Epithelial cell of esophagus (primary cell): Measurements from ENCODE around the gene GP1BA.

Experiments used
- DNase-seq: peaks from one replicate; pipeline ENCODE4 v3.0.0; 2010; ENCODE audit warnings: low read depth
- H3K4me3 ChIP-seq: 2 replicates; pipeline ENCODE4 v1.5.1; 2011; ENCODE audit warnings: mild to moderate bottlenecking, low read length, control low read depth
- CTCF ChIP-seq: IDR thresholded peaks from 2 replicates; pipeline ENCODE4 v1.5.1; 2011; ENCODE audit warnings: low read depth, mild to moderate bottlenecking, low read length, control low read depth, inconsistent platforms; ENCODE audit not compliant: insufficient read depth; ENCODE audit errors: missing control alignments

GP1BA gene

GRCh38 chr17:4970273-4970672 is 38.2 kb downstream of the GP1BA start:
- H3K4me3 ChIP-seq, result no peak overlapping the region
- DNase-seq, result no peak
- TF ChIP-seq CTCF, result no peak

DNA sequence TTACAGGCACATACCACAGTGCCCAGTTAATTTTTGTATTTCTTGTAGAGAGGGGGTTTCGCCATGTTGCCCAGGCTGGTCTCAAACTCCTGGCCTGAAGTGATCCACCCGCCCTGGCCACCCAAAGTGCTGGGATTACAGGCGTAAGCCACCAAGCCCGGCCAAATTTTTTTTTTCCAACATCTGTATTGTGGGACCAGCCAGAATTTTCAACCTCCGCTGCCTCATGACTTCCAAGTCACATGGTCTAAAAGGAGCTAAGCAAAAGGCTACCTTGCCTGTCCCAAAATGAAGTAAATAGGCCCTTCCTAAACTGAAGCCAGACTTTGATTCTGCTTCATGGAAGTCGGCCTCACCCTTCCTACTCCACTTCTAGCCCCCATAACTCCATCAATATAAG is 39.7 kb downstream of the GP1BA start:
- no peak overlapping the region for H3K4me3 ChIP-seq
- TF ChIP-seq CTCF, result no peak
- no peak for DNase-seq

DNA sequence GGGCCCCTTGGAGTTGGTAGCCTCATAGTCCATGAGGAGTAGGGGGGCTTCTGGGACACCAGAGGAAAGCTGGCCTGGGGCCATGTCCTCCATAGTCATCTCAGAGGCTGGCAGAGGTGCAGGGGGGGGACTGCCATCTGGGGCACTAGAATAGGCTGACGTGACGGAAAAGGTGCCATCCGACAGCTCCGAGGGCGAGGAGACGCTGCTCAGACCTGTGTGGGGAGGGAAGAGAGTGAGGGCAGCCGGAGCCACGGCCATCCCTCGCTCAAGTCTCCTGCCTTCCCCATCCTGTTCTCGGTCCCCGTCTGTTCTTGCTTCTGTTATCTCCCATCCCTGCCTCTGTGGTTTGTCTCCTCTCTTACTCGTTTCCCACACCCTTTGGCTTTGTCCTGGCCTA is 40.2 kb downstream of the GP1BA start:
- TF ChIP-seq CTCF, result no peak
- H3K4me3 ChIP-seq, result no peak overlapping the region
- no peak for DNase-seq

DNA sequence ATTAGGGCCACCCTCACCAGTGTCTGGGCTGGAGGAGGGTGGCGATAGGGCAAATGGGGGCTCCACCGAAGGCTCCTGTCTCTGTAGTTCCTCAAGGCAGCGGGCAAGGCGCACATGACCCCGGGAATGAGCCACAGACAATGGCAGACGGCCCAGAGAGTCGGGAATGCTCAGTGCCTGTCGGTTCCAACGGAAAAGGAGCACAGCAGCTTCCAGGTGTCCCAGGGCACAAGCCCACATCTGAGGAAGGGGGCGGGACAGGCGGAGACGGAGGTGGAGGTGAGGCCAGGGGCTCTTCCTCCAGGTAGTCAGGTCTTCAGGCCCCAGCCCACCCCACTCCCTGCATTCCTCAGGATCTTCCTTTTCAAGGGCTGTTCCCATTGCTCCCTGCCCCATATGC is 40.7 kb downstream of the GP1BA start:
- DNase-seq, result no peak
- H3K4me3 ChIP-seq, result no peak overlapping the region
- TF ChIP-seq CTCF, result no peak

DNA sequence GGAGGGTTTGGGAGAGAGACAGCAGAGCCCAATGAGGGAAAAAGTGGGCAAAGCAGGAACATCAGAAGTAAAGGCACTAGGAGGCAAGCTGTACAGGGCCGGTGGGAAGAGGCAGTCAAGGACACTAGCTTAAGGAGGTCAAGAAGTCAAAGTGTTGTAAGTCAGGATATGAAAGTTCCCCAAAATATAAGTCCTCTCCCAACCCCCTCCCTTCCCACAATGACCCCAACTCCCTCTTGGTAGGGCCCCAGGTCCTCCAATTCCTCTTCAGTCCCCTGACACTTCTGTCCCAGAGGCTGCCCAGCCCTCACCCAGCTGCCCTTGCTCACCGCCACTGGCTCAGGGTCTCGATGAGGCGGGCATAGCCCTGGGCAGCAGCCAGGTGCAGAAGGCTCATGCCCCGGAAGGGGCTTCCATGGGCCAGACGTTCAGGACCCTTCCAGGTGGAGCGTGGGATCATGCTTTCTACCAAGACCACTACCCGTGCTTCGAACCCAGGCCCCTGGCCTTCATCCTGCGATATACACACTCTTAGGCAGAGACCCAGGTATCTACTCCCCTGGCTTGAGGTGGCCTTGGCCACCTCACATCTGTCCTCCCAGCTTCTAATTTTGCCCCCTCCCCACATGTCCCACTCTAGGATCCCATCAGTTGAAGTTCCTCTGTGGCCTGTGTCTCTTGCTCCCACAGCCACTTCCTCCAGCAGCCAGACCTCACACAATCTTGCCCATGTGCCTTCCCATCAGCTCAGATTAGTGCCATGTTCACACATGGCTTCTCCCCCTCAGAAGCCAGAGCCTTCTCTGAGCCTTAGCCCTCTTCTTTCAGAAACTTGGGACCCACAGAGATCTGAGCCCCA is 41.4 kb downstream of the GP1BA start:
- no peak for TF ChIP-seq CTCF
- H3K4me3 ChIP-seq, result no peak overlapping the region
- no peak for DNase-seq

DNA sequence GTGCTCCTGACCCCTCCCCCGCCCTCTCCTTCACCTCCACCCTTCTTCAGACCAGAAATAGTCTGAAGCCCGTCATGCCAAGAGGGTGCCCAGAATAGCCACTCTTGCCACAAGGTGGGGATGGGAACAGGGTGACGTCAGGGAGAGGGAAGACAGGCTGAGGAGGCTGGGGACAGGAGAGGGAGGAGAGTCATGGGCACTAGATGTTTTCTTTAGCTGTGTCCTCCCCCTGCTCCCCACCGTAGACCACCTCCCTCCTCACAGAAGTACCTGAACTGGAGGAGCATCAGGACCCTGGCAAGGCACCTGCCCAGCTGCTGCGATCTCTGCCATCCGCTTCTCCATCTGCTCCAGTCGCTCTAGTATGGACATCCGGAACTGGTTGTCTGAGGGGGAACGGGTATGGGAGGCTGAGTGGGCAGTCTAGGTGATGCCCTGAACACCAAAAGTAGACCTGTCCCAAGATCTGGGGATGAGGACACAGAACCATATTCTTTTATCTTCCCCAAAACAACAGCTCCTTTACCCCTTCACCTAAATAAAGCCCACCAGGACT is 42.1 kb downstream of the GP1BA start:
- H3K4me3 ChIP-seq, result no peak overlapping the region
- no peak for DNase-seq
- no peak for TF ChIP-seq CTCF

- no peak for TF ChIP-seq CTCF
- no peak overlapping the region for H3K4me3 ChIP-seq
- no peak for DNase-seq
Measured at GRCh38 chr17:4978726-4979125, 46.6 kb downstream of the GP1BA start.
